GM18907 (cell line): ENCODE measurements around the gene KCNQ1.

Source experiments
- ATAC-seq: cut with Tn5 transposase; IDR thresholded peaks from one replicate; pipeline ENCODE4 v1.9.1; 2021; ENCODE audit warnings: mild to moderate bottlenecking, moderate library complexity; ENCODE audit not compliant: unreplicated experiment

KCNQ1 gene

DNA sequence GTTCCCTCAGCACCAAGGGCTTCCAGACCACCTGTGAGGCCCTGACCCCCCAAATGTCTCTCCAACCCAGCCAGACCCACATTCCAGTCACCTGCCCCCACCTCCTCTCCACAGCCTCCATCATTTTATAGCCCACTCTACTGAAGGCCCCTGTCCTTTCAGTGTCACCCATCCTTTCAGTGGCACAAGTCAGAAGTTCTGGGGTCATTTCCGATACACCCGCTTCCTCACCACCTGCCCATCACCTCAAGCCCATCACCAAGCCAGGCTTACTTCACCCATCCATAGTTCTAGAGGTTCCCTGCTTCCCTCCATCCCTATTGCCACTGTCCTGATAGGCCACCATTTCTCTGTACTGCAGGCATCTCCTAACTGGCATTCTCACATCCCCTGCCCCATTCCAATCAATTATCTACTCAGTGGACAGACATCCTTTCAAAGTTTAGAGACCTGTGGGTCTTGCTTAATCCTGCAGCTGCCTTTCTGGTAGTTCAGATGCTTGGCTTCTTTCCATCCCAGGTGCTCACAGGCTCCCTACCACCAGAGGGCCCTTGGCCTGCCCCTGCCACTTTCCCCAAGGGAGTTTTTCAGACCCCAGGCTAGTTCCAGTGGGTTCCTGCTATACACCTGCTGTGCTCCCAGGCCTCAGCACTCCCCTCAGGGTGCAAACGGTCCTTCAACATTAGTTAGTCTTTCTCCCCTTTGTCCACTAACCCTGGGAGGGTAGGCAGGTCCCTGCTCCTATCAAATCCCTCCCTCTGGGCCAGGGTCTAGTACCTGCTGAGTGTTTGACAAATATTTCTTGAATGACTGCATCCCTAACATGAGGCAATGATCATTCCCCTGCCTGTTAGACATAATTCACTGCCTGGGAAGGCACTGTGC is 247.4 kb downstream of the KCNQ1 start:
- ATAC-seq, result no peak

DNA sequence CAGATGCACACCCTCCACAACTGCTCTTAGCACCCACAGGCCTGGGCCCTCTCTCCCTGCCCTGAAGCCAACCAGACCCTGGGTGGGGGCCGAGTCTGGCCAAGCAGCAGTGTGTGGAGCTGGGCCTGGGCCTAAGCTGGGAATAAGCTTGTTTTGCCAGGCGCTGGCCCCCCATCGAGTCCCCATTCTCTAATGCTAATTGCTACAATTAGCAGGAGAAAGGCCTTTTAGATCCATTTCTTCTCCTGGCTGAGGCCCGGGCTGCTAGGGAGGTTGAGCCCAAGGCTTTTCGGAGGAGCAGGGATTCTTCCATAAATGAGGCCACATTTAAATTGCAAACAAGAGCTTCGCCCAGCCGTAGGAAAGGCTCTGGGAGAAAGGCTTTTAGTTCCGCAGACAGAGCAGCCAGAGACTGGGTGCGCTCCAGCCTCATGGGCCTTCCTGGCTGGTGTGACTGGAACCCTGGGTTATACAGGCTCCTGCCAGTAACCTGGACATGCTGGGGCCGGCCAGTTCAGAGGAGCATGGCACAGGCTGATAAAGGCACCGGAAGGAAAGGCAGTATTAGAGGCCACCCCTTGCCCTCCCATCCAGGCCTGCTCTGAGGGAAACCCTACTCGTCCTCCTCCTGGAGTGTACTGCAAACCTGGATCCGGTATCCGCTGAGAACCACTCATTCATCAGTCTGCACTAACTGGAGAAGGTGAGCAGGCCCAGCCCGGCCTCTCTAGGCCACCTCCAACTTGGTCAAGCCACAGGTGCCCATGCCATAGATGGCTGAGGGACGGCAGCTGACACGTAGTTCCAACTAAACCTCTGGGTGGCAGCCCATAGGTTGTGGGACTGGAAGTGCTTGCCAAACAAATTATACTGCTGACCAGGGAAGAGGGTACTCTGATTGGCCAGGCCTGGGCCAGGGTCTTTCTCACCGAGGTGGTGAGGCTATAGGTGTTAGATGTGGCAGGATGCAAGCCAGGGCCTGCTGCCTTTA is 248.8 kb downstream of the KCNQ1 start:
- no peak for ATAC-seq

DNA sequence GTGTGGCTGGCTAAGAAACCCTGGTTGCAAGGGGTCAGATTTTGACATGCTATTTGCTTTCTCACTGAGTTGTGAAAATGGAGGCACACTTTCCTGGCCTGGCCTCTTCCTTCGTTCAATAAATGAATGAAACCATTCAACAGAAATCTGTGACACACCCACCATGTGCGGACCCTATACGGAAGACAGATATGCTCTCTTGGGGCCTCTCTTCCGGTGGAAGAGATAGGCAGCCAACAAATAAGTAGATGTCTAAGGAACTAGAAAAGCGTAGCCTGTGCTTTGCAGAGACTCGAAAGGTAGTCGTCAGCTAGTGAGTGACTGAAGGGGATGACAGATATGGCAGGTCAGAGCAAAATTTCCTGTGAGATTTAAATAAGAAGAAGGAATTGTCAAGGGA is 249.7 kb downstream of the KCNQ1 start:
- no peak for ATAC-seq

DNA sequence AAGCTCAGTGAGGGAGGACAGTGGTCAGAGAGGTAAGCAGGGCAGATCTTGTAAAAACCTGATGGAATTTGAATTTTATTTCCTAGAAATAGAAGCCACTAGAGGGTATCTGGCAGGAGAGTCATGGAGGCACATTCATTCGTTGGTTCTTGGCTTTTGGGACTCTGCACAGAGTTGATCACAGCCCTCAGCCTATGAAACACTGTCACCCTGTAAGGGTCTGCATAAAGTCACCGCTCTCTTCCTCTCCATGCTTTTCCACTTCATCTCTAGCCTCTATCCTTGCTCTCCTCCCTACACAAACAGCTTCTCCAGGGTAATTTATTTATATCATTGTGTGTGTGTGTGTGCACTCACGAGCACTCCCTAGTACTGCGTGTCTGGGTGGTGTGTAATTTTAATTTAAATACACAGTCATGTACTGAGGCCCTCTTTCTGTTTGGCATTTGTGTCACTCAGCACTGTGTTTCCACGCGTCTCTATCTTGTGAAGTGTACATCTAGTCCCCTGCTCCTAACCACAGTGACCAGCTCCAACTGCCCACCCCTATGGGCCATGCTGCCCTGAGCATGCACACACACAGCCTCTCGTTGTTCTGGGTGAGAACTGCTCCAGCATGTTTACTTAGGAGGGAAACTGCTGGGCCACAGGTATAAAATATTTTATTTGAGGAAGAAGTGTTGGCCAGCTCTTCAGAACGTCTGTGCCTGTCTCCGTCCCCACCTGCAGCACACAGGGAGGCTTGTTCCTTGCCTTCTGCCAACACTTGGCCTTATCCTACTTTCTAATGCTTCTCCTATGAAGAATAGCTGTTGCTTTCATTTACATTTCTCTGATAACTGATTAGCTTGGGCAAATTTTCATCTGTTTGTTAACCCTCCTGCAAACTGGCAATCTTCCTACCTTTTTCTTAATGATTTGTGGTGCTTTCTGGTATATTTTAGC is 250.5 kb downstream of the KCNQ1 start:
- no peak for ATAC-seq

DNA sequence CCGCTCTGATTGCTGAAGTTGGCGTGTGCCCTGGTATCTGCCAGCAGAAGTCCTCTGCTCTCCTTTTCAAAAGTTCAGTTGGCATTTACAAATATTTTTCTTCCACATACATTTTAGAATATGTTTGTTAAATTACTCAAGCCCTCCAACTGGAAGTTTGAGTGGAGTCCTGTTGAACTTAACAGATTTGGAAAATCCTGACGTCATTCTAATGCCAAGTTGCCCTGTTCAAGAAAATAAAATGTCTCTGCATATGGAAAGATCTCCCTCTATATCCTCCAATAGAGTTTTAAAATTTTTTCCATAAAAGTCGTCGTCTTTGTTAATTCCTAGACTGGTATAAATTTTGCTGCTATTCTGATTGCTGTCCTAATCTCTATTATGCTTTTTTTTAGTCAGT is 251.6 kb downstream of the KCNQ1 start:
- ATAC-seq, result no peak

DNA sequence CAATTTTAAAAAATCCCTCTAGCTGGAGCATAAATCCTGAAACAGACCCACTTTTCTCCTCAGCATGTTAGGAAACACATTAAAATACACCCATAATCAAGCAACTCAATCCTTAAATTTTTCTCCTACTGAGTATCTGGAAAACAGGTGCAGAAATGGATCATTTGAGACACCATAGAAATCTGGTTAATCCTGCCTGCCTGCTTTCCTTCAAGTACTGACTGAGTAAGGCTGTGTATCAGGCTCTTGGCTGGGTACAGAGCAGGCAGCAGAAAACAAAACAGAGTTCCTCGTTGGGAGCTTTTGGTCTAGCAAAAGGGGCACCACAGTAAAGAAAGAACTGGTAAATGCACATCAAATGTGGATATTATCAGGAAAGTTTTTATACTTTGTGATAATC is 253.1 kb downstream of the KCNQ1 start:
- no peak for ATAC-seq

DNA sequence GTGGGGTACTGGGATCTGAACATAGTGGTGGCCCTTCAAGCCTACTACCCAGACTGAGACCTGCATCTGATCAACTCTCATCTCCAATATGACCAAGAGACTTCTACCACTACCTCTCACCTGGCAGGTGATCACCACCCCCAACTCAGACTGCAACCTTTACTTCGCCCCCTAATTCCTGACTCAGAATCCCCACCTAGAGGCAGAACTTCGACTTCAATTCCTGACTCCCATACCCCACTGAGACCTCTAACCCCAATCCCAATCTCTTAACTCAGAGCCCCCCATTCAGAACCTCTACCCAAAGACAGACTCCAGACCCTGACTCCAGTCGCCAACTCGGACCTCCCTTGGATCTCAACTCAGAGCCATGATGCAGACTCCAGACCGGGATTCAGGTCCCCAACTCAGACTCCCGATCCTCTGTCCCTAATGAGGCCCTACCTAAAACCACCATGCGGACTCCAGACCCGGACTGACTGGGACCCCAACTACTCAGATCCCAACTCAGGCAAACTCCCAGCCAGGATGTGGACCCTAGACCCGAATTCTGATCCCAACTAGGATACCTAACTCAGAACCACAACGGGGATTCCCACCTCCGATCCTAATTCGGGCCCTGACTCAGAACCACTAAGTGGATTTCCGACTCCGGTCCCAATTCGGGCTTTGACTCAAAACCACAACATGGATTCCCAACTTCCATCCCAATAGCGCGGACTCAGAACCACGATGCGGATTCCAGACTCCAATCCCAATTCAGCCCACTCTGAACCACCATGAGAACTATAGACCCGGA is 253.8 kb downstream of the KCNQ1 start:
- ATAC-seq, result no peak

DNA sequence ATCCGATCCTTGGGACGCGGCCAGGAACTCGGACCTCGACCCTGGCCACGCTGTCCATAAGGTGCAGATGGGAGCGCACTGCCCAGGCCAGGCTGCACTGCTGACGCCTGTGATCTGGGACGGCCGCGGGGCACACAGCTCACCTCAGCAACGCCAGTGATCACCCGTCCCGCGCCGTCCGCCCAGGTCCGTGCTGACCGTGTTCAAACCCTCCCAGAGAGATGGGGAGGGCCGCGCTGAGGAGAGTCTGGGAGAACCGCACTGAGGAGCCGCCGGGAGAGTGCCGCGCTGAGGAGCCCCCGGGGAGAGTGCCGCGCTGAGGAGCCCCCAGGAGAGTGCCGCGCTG is 254.3 kb downstream of the KCNQ1 start:
- ATAC-seq, result no peak

DNA sequence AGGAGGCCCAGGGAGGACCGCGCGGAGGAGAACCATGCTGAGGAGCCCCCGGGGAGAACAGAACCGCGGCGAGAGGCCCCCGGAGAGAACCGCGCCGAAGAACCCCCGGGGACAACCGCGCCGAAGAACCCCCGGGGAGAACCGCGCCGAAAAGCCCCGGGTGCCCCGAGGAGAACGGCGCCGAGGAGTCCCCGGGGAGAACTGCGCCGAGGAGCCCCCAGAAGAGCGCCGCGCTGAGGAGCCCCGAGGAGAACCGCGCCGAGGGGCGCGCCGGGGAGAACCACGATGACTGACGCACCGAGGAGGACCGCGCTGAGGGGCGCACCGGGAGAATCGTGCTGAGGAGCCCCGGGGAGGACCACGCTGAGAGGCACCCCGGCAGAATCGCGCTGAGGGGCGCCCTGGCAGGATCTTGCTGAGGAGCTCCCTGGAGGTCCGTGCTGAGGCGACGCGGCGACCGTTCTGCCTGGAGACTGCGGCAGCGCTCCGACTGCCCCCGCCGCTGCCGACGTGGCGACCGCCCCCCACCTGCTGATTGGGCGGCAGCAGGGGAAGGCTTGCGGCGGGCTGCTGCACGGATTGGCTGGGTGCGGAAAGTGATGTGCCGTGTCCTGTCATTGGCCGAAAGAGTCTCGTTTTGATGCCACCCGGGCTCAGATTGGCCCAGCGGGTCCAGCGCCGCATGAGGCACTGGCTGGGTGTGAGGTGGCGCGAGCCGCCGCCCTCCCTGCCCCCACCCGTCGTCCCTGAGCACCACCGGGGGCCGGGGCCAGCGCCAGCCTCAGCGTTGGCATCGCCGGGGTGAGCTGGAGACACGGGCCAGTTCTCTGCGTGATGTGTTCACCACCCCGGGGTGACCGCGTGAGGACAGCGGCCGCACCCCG is 255.0 kb downstream of the KCNQ1 start, which contains the start of gene KCNQ1OT1:
TSS of gene KCNQ1OT1 (minus strand) at position 464 of the 884 bp plus-strand sequence.
- ATAC-seq, result peak; percentile 92

DNA sequence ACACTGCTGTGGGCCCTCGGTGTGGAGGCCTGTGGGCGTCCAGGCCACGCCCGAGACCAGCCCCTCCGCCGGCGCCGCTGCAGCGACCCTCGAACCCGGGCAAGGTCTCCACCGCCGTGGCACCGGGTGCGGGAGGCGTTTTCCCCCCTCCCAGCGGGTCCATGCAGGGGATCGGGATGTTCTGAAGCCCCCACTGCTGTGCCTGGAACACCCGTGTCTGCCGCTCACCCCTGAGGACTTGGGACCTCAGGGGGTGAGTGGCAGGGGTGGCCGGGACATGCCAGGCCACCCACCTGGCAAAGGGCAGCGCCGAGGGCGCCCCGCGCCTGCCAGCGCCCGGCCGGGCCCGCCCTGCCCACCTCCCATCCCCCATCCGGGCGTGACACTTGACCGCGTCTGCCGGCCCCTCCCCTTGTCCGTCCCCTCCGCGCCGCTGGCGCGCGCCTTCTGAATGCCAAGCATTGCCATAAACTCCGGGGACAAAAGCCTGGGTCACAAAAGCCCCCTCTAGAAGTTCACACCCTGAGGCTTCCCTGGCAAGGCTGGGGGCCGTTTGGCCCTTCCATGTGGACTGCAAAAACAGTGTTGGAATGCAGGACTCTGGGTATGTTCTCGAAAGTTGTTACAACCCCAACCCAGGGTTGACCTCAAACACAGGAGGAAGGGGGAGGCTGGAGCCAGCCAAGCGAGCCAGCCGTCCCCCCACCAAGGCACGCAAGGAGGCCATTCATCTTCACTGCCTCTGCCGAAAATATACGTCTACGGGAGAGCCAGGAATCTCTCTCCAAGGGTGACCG is 255.8 kb downstream of the KCNQ1 start:
- peak; percentile 39 for ATAC-seq

DNA sequence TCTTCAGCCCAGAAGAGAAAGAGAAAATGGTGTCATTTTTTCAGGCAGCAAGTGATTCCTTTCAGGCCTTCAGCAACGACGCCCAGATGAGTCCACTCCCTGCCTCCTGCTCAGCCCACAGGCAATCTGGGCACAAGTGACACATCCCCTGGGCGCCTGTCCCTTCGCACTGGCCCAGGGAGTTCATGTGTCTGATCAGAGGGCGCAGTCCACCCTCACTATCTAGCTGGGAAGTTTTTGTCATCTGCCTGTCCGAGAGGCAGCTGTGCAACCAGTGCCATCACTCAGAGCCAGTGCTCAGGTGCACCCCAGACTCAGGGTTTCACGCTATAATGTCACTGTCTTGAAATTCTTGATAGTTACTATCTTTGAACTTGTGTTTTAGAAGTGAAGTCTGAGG is 256.4 kb downstream of the KCNQ1 start:
- ATAC-seq, result no peak

DNA sequence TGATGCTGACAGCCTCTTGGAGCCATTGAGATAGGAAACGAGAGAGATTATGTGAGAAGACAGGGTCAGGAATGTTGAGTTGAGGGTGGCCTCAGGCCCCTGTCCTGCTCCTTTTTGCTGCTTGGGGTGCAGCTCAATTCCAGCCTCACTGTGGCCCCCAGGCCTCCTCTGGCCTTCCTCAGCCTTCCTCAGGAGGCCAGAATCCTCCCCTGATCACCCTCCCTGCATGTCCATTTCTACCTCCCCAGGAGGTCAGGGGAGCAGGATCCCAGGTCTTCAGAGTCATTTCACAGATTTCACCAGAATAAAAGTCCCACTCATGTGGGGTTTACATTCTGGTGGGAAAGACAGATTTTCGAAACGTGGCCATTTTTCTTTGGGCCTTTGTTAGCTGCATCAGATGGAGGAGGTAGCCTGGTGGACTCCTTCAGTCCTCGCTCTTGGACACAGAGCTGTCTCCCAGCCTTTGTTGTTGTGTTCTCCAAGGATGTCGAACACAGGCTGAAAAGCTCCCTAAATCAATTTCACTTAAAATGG is 257.2 kb downstream of the KCNQ1 start:
- no peak for ATAC-seq

DNA sequence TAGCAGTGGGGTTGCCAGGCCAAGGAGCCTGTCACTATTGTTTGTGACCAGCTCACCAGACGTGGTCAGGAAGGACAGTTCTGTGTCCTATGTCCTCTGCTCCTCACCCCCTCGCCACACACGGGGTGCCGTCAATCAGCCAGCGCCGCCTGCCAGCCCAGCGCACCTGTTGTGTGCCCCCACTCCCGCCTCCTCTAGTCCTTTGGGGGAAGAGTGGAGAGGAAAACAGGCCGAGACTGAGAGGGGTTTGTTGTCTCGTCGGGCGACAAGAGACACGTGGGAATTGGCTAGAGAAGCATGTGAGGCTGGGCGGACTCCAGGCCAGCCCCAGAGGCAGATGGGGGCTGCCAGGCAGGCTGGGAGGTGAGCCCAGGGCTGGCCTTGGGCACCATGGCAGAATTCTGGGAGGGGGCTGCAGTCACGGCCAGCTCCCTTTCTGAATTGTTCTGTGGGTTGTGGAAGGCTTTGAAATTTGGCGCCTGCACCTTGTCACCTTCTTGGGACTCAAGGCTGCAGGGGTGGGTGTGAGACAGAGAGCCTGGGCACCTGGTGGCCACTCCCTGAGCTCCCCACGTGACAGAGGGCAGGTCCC is 258.1 kb downstream of the KCNQ1 start:
- ATAC-seq, result no peak

DNA sequence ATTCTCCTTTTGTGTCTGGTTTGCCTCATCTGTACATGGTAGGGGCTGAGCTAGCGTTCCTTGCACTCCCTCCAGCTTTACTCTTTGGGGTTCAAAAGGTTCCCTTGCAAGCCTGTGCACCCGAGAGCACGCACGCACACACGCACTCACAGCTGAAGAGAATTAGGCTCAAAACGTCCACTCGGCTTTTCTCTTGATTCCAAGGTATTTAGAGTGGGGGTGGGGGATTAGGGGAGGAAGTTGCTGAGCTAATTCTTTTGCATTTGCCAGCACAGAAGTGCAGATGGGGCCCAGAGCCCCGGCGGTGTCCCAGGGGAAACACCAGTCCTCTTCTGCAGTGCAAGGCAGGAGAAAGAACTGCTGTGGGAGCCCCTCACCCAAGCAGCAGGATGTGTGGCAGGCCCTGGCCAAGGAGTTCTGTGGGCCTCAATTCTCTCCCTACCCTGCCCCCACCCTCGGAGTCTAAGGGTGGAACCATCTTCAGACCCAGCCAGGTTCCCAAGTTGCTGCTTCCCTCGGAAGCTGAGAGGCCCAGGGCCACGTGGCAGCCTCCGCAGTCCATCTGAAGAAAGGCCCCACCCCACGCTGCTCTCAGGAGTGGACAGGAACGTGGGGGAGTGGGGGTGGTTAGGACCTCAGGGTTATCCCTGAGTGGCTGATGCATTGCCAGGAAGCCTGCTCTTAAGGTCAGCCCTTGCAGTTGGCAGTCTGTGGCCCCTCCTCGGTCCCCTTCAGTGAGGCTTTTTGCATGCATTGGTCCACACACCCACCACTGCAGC is 258.7 kb downstream of the KCNQ1 start:
- ATAC-seq, result no peak

DNA sequence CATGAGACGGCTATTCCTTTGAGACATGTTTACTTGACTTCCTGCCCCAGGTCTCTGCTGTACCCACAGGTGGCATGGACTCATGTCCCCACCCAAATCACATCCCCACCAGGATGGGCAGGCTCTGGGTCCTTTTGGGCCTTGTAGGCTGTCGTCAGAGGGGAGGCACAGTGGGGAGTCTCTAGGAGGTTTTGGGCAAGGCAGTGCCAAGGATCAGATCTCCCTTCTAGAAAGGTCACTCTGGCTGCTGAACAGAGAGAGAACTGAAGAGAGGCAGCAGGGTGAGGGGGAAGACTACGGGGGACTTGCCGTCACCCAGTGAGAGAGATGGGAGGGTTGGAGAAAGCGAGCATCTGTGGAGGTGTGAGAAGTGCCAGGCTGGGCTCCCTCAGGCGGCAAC is 259.5 kb downstream of the KCNQ1 start:
- ATAC-seq, result no peak

DNA sequence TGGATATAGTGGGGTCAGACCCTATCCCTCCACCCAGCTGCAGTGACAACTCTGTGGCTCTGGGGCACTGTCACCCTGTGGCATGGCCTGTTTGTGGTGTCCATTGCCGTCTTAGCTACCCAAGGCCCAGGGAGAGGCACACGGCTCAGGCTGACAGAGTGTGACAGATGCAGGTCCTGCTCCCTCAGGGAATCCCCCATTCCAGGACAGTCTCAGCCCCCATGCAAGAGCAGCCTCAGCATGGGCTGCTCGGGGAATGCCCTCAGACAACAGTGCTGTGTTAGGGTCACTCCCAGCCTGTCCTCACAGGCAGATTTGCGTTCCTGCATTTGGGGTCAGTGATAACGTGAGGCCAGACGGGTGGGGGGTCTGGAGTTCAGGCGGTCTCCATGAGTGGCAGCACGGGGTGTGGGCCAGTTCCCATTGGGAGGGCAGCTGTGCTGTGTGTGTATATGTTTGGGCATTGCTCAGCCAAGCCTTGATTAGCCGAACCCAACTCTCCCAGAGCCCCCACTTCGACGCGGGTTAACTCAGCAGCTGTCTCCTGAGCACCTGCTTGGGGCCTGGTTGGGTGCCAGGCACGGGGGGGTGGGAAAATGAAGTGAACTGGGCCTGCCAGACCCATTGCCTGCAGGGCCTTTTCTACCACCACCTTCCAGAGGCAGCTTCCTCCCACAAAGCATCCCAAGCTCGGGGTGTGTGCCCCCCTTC is 260.2 kb downstream of the KCNQ1 start:
- ATAC-seq, result no peak
